Fibroblast of the aortic adventitia (primary cell): ENCODE data around the gene BCL10. TPM values are rescaled to one million over a fixed set of nuclear protein-coding genes. Genes with fewer than 3 reads are reported as not detected.

Experiments used
- DNase-seq: peaks from one replicate; pipeline ENCODE4 v3.0.0-alpha.2; 2010; ENCODE audit warnings: low read depth
- H3K4me3 ChIP-seq: 2 replicates; pipeline ENCODE4 v1.5.1; 2011; ENCODE audit warnings: low read depth, mild to moderate bottlenecking, control low read depth, low read length, moderate library complexity
- total RNA-seq: library from RNA; depleted of rRNA; stranded (reverse); fragments of >200 nt; gene quantifications from 2 replicates; pipeline ENCODE4 v1.2.3, GENCODE V29; 2012; ENCODE audit warnings: low replicate concordance
- TF ChIP-seq, protein P1 (sequence below): IDR thresholded peaks from 2 replicates; pipeline ENCODE4 v1.5.1; 2011; ENCODE audit warnings: mild to moderate bottlenecking, low read length, control low read depth, inconsistent platforms; ENCODE audit not compliant: insufficient read depth

Gene BCL10
- total RNA-seq, 1 donor = 44.7 TPM

DNA sequence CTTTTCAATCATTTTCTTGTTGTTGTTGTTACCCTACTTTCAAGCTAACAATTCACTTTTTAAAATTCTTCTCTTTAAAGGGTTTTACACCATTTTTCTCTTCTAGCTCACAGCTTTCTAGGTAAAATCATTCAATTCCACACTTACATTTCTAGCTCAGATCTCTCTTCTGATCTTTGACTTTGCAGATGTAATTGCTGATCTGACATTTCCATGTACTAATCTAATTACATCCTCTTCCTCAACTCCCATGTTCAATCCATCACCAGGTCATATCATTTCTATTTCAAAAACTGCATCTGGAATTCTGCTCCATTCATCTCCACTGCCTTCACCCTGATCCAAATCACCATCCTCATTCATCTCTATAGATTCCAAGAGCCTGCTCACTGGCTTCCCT, 3.0 kb downstream of the BCL10 start:
- DNase-seq = no peak
- no peak overlapping the region for H3K4me3 ChIP-seq
- TF ChIP-seq, protein P1, sequence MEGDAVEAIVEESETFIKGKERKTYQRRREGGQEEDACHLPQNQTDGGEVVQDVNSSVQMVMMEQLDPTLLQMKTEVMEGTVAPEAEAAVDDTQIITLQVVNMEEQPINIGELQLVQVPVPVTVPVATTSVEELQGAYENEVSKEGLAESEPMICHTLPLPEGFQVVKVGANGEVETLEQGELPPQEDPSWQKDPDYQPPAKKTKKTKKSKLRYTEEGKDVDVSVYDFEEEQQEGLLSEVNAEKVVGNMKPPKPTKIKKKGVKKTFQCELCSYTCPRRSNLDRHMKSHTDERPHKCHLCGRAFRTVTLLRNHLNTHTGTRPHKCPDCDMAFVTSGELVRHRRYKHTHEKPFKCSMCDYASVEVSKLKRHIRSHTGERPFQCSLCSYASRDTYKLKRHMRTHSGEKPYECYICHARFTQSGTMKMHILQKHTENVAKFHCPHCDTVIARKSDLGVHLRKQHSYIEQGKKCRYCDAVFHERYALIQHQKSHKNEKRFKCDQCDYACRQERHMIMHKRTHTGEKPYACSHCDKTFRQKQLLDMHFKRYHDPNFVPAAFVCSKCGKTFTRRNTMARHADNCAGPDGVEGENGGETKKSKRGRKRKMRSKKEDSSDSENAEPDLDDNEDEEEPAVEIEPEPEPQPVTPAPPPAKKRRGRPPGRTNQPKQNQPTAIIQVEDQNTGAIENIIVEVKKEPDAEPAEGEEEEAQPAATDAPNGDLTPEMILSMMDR = no peak

DNA sequence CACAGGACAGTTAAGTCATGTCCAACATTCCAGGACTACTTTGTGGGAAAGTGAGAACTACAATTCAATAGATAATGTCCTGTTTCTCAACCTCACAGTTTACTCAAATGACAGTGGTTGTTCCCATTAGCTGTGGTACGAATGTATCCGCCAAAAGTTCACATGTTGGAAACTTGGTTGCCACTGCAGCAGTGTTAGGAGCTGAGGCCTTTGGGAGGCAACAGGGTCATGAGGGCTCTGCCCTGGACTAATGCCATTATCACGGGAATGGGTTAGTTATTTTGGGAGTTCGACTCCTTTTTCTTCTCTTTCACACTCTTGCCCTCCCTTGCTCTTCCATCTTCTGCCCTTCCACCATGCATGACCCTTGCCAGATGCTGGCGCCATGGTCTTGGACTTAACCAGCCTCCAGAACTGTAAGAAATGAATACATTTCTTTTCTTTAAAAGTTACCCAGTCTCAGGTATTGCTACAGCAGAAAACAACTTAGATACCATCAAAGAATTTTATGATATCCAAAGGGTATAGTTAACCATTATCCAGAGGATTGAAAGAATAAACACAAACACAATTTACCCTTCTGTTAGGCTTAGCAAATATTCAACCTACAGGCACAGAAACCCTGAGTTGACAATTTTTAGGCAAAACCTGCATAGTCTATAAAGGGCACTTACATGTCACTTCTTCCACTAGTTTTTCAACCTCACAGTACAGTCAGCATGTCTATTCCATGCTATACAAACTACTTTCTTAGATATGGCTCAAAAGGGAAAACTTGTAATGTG, 7.4 kb downstream of the BCL10 start:
- TF ChIP-seq, protein P1 = no peak
- DNase-seq = no peak
- no peak overlapping the region for H3K4me3 ChIP-seq

DNA sequence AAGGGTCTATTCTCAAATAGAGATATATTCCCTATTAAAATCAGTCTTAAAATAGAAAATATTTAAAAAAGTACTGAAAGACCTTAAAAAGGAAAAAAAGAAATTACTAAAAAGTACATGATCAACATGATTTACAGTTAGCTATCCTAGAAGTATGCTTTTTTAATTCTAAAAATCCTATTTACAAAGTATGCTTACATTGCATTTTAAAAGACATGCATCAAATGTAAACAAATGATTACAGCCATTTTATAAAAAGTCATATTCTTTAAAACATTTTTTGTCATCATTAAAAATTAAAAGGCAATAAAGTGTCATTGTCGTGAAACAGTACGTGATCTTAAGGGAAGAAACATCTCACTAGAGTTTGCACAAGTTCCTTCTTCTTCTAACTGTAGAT, 9.1 kb downstream of the BCL10 start:
- TF ChIP-seq, protein P1 = no peak
- DNase-seq = no peak

DNA sequence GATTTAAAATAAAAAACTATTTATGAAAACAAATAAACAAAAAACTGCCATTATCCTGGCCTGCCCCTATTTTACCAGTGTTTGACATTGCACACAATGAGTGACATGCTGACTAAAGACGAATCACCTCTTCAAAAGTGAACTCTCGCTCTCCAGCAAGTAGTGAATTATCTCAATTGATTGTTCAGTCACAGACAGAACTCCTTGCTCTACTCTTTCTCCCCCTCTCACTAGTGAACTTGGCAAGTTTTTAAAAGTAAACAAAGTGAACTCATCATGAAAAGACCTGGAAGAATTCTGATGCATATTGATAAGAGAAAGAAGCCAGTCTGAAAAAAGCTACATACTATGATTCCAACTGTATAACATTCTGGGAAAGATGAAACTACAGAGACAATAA, 12.3 kb downstream of the BCL10 start:
- H3K4me3 ChIP-seq = no peak overlapping the region
- TF ChIP-seq, protein P1 = no peak
- DNase-seq = peak; percentile 38

More for the DNA sequence above, 9.1 kb downstream of the BCL10 start:
- H3K4me3 ChIP-seq = no peak overlapping the region

DNA sequence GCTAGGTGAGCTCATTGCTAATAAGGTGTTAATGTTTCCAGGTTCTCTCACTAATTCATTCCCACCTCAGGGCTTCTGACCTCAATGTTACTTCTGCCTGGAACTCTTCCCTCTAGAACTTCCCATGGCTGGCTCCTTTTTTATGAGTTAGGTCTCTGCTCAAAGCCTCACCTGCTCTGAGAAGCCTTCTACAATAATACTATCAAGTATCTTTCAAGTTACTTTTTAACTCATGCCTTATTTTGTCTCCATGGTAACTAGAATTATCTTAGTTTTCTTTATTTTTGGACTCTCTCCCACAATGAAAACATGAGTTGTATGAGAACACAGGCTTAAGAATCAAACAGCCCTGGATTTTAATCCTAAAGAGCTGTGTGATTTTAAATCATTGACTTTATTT, 13.4 kb downstream of the BCL10 start:
- no peak for DNase-seq
- H3K4me3 ChIP-seq = no peak overlapping the region
- TF ChIP-seq, protein P1 = no peak

DNA sequence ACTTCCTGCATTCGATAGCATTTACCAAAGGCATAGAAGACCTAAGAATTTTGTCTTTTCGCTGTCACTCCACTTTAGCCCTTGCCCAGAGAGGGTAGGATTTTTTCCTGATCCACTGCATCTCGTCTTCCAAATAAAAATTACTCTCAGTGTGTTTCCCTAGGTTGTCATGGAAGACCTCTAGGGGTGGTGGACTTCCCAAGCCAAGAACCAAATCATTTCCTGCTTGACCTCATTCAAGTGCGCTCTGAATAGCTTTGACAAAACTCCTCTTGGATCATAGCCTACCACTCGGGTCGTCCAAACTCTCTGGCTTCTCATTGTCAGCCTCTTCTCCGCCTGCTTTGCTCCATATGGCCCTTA, 16.5 kb downstream of the BCL10 start:
- peak; percentile 89 for DNase-seq
- peak overlapping the region; percentile 63 for H3K4me3 ChIP-seq
- TF ChIP-seq, protein P1 = no peak
